Motor neuron (in vitro differentiated cells): Measurements from ENCODE around the gene FAM228B. TPM values are rescaled to one million over a fixed set of nuclear protein-coding genes. Genes with fewer than 3 reads are reported as not detected.
"Not testable (repeated sequence)": the region's sequence is repeated elsewhere in the genome, so short reads cannot be mapped to it uniquely, and the experiment has no call there.

Experiments used
- ATAC-seq, 8 experiments: fragments of 200-7000 bp; cut with Tn5 transposase; replicated peaks in 6 of 8; 2 replicates each; pipeline ENCODE4 v1.8.0; 2021; ENCODE audit warnings: mild to moderate bottlenecking in 8 of 8, moderate library complexity in 8 of 8
- H3K27ac ChIP-seq, 2 donors: fragments of 250-450 bp; sonication (Bioruptor Pico); 2 replicates each; pipeline ENCODE4 v1.9.0; 2021; ENCODE audit warnings: antibody characterized with exemption in 2 of 2, mild to moderate bottlenecking in 2 of 2, moderate library complexity in 1 of 2
- H3K4me1 ChIP-seq, 2 donors: fragments of 250-450 bp; sonication (Bioruptor Pico); replicated peaks in 1 of 2; 2 replicates each; pipeline ENCODE4 v1.6.1; 2021; ENCODE audit warnings: antibody characterized with exemption in 2 of 2, mild to moderate bottlenecking in 2 of 2, moderate library complexity in 1 of 2
- H3K4me3 ChIP-seq, 5 donors: fragments of 250-450 bp; sonication (Bioruptor Pico); 2 replicates each; pipeline ENCODE4 v1.9.0; 2021; ENCODE audit warnings: antibody characterized with exemption in 5 of 5, mild to moderate bottlenecking in 5 of 5, moderate library complexity in 4 of 5
- WGBS, 10 experiments: fragments of 450-650 bp; shearing (Covaris generic); methylation state at CpG; one replicate each; pipeline ENCODE4 v1.0.0; 2022; 5-methylcytosine and 5-hydroxymethylcytosine counted together
- in situ Hi-C, 9 experiments: fragments of 400-800 bp; cut with MboI; loops; one replicate each; pipeline ENCODE4 v1.15.0; 2021; ENCODE audit warnings: low sequenced_read_pairs in 9 of 9, low pct_unique_long_range_greater_than_20kb in 2 of 9; ENCODE audit not compliant: unreplicated experiment in 9 of 9
- total RNA-seq, 8 experiments: library from RNA; unstranded; fragments of 300-600 nt; gene quantifications; 2 replicates each; pipeline versions ENCODE4 v1.2.3 to v1.2.4, GENCODE V29; 2022

Gene FAM228B
- total RNA-seq, 8 experiments from 2014 or later = 5.7 to 50.3 (median 31.5) TPM

GRCh38 chr2:24125956-24126355 lies 2.7 kb downstream of the FAM228B start:
- WGBS, 10 experiments = 60 to 100% (median 88%) methylated on average over 1 of the region's 1 CpG; no CpG with 5 or more reads in 5 of the 10 experiments
- Histone ChIP-seq H3K27ac (no peak overlapping the region), H3K4me3 (no peak overlapping the region), H3K4me1 (peaks cover 8 to 9% of the 10 kb centered on the region in 2 donors)
- no peak for ATAC-seq
- in situ Hi-C loops = loop anchor here in 1 of 9 experiments (25.0 kb wide), 1 partner anchor 261 kb away; no protein-coding TSS in a partner anchor

- no peak overlapping the region for H3K4me3 ChIP-seq
- ATAC-seq = no peak
- H3K4me1 ChIP-seq = no peaks in the 10 kb centered on the region
- 36 to 100% (median 96%) methylated on average over 1 to 3 of the region's 3 CpGs; no CpG with 5 or more reads in 1 of the 10 experiments for WGBS, 10 experiments
- H3K27ac ChIP-seq = no peak overlapping the region
- in situ Hi-C loops = loop anchor here in 1 of 9 experiments (25.0 kb wide), 1 partner anchor 255 kb away; no protein-coding TSS in a partner anchor
Observed at GRCh38 chr2:24132543-24132942, 9.3 kb downstream of the FAM228B start.

GRCh38 chr2:24140305-24140704 lies 17.0 kb downstream of the FAM228B start:
- WGBS, 10 experiments = 80 to 100% (median 100%) methylated on average over 1 to 5 of the region's 5 CpGs; no CpG with 5 or more reads in 1 of the 10 experiments
- H3K27ac ChIP-seq, H3K4me3 ChIP-seq, H3K4me1 ChIP-seq: not testable (repeated sequence)
- peak in 2 of 8 experiments; percentile 83 to 89 for ATAC-seq
- in situ Hi-C loops = loop anchor here in 1 of 9 experiments (25.0 kb wide), 1 partner anchor 247 kb away; no protein-coding TSS in a partner anchor

DNA sequence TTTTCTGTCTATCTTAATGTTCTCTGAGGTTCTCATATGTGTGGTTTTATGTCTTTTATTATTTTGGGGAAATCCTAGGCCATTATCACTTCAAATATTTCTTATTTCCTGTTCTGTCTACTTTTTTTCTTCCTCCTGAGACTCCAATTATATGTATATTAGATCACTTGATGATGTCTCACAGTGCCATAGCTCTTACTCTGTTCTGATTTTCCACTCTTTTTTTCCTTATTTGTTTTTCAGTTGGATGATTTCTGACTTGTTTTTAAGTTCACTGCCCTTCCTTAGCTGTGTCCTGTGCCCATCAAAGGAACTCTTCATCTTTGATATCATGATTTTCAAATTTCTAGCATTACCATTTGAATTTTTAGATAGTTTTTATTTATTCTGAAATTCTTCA lies 24.1 kb downstream of the FAM228B start:
- in situ Hi-C loops = loop anchor here in 1 of 9 experiments (25.0 kb wide), 1 partner anchor 240 kb away; no protein-coding TSS in a partner anchor
- Histone ChIP-seq H3K4me1 (no peaks in the 10 kb centered on the region), H3K27ac (no peak overlapping the region), H3K4me3 (no peak overlapping the region)
- ATAC-seq = no peak

DNA sequence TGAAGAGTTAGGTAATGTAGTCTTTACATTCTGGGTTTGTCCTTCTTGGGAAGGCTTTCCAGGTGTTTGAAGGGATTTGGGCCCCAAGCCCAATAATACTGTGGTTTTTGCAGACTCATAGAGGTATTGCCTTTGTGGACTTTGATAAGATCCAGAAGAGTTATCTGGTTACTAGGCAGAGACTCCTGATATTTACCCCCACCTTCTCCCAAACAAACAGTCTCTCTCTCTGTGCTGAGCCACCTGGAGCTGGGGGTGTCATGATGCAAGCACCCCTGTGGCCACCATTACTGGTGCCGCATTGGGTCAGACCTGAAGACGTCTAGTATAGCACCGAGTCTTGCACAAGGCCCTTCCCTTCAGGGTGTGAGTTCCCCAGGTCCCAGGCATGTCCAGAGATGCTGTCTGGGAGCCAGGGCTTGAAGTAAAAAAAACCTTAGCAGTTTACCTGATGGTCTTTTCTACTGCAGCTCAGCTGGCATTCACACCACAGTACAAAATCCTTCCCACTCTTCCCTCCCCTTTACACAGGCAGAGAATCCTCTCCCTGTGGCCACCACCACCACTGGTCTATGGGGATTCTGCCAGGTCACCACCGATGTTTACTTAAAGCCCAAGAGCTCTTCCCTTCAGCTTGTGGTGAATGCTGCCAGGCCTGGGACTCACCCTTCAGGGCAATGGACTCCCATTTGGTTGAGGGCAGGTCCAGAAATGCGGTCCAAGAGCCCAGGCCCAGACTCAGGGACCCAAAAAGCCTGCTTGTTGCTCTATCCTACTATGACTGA lies 29.3 kb downstream of the FAM228B start:
- no peaks in the 10 kb centered on the region for H3K4me1 ChIP-seq
- in situ Hi-C loops = no loop called here
- no peak for ATAC-seq
- H3K4me3 ChIP-seq = no peak overlapping the region
- 83 to 100% (median 100%) methylated on average over 1 to 3 of the region's 5 CpGs; no CpG with 5 or more reads in 6 of the 10 experiments for WGBS, 10 experiments
- no peak overlapping the region for H3K27ac ChIP-seq

DNA sequence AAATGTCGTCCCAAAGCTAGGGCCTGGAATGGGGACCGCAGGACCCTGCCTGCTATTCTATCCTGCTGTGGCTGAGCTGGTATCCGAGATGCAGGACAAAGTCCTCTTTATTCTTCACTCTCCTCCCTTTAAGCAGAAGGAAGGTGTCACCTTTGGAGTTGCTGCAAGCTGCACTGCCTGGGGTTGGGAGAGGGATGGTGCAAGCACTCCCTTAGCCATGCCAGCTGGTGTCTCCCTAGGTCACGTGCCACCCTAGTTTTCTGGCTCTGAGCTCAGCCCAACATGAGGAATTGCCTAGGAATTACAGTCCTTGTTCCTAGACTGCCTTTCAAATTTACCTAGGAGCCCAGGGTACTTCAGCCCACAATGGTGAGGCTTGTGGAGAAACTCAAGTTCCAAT lies 30.2 kb downstream of the FAM228B start:
- H3K4me1 ChIP-seq = no peaks in the 10 kb centered on the region
- in situ Hi-C loops = no loop called here
- H3K27ac ChIP-seq = no peak overlapping the region
- WGBS, 10 experiments = 80 to 100% (median 96%) methylated on average over 1 to 4 of the region's 4 CpGs; no CpG with 5 or more reads in 3 of the 10 experiments
- no peak overlapping the region for H3K4me3 ChIP-seq
- no peak for ATAC-seq

DNA sequence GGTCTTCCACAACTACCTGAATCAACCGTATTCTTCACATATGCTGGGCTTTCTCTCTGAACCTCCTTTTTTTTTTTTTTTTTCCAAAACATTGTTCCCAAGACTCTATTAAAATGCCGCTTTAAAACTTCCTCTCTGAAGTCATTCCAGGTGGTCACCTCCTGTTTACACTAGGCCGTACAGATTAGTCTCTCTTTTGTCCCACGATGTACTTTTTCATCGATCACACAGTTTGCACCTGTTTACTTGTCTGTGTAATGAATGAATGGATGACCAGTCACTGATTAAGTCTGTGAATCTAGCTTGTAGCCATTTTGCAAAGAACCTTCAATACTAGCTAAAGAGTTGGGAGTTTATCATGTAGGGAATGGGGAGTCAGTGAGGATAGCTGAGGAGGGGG lies 34.9 kb downstream of the FAM228B start:
- Histone ChIP-seq H3K27ac (no peak overlapping the region), H3K4me3 (no peak overlapping the region), H3K4me1 (no peaks in the 10 kb centered on the region)
- 78 to 100% (median 93%) methylated on average over 1 to 5 of the region's 5 CpGs for WGBS, 10 experiments
- in situ Hi-C loops = no loop called here
- ATAC-seq = no peak

DNA sequence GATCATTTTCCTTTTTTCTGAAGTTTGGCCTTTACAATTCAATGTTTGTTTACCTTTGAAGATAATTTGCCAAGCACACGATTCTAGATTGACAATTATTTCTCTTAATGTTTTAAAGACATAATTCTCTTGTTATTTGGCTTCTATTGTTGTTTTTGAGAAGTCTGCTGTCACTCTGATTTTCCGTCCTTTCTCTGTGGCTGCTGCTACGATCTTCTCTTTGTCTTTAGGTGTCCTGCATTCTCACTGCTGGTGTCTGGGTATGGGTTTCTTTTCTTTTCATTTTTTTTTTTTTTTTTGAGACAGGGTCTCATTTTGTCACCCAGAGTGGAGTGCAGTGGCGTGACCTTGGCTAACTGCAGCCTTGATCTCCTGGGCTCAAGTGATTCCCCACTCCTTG lies 36.4 kb downstream of the FAM228B start:
- Histone ChIP-seq H3K4me3 (no peak overlapping the region), H3K4me1 (no peaks in the 10 kb centered on the region), H3K27ac (no peak overlapping the region)
- in situ Hi-C loops = no loop called here
- no peak for ATAC-seq
- 54 to 98% (median 88%) methylated on average over 3 to 4 of the region's 4 CpGs for WGBS, 10 experiments

DNA sequence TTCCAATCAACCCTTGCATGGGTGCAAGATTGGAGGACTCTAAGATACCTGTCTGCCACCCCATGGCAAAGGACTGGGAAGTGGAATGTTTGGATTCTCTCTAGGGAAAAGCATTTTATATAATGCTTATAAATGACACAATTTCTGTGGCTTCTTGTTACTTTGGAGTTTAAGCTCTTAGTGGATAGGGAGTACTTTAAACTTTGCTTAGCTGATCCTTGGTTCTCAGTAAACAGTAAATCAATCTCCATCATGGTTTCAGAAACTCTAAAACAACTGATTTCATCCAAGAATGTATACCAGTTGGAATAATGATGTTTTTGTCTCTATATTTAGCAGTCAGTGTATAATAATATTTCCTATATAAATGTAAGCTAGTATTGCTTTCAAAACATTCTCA lies 37.5 kb downstream of the FAM228B start:
- no peak for ATAC-seq
- Histone ChIP-seq H3K4me1 (no peaks in the 10 kb centered on the region), H3K4me3 (no peak overlapping the region), H3K27ac (no peak overlapping the region)
- in situ Hi-C loops = no loop called here

DNA sequence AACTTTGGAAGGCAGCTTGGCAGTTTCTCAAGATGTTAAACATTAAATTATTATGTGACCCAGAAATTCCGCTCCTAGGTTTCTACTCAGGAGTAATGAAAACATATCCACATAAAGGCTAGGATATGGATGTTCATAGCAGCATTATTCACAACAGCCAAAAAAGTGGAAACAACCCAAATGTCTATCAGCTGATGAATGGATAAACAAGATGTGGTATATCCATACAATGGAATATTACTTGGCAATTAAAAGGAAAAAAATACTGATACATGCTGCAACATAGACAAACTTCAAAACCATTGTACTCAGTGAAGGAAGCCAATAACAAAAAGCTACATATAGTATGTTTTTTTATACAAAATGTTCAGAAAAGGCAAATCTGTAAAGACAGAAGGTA lies 39.2 kb downstream of the FAM228B start:
- Histone ChIP-seq H3K4me1 (no peaks in the 10 kb centered on the region), H3K4me3 (no peak overlapping the region), H3K27ac (no peak overlapping the region)
- no peak for ATAC-seq
- in situ Hi-C loops = no loop called here
- WGBS, 10 experiments = 83 to 100% (median 100%) methylated on average over 1 of the region's 1 CpG; no CpG with 5 or more reads in 3 of the 10 experiments

DNA sequence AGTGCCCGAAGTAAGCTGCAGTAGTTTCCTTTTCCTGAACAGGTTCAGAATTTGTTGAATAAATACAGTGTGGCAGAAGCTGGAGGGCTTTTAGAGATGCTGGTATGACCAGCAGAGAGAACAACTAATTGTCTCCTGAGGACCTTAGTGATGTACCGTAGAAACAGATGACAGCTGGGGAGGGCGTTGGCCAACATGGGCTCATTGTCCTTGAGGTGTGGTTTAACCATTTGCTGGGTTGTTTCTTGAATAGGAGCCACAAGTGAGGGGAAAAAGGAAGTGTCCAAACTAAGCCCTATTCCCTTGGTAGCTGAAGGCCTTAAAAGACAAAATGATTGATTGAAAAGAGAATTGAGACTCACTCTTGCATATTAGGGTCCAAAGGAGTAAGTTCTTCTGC lies 39.9 kb downstream of the FAM228B start:
- no peaks in the 10 kb centered on the region for H3K4me1 ChIP-seq
- in situ Hi-C loops = no loop called here
- no peak overlapping the region for H3K27ac ChIP-seq
- 77 to 100% (median 96%) methylated on average over 1 to 2 of the region's 3 CpGs; no CpG with 5 or more reads in 4 of the 10 experiments for WGBS, 10 experiments
- H3K4me3 ChIP-seq = no peak overlapping the region
- ATAC-seq = no peak

DNA sequence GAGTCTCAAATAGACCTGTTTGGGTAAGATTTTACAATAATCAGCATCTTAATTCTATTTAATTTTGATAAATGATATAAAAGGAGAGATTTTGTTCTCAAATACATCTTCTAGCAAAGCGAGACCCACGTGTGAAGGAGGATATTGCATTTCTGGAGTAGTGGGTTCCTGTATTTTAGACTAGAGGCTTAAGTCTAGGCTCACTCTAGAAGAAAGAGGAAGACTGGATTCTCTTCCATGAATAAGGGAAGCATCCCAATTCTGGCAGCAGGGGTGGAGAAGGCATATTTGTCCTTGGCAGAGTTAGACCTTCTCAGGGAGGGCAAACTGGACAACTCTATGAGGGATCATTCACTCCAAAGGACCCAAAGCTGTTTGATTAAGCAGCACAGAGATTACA lies 40.3 kb downstream of the FAM228B start:
- Histone ChIP-seq H3K4me1 (no peaks in the 10 kb centered on the region), H3K27ac (no peak overlapping the region), H3K4me3 (no peak overlapping the region)
- in situ Hi-C loops = no loop called here
- WGBS, 10 experiments = 0 to 100% (median 48%) methylated on average over 1 to 2 of the region's 2 CpGs; no CpG with 5 or more reads in 4 of the 10 experiments
- no peak for ATAC-seq

- ATAC-seq = peak in 3 of 8 experiments; percentile 59 to 89 (median 74)
- in situ Hi-C loops = no loop called here
- Histone ChIP-seq H3K4me1 (no peaks in the 10 kb centered on the region), H3K4me3 (no peak overlapping the region), H3K27ac (no peak overlapping the region)
- 33 to 100% (median 96%) methylated on average over 1 to 3 of the region's 8 CpGs; no CpG with 5 or more reads in 1 of the 10 experiments for WGBS, 10 experiments
Observed at GRCh38 chr2:24164416-24164973, 41.2 kb downstream of the FAM228B start.
